K562 (cell line): Measurements from ENCODE around the gene C1orf105.

Experiments
- JUN ChIP-seq, 2 experiments: sonication (generic) in 1 of 2; formaldehyde crosslinking in 1 of 2; IDR thresholded peaks; 2 replicates each; pipeline versions ENCODE4 v1.6.1 to v1.8.0; 2012 to 2022; ENCODE audit warnings: borderline replicate concordance in 2 of 2, mild to moderate bottlenecking in 2 of 2, improper control_type of control experiment in 1 of 2, low read depth in 1 of 2, low read length in 1 of 2, missing genetic modification reagents in 1 of 2
- KAT8 ChIP-seq: fragments of 450-650 bp; IDR thresholded peaks from 2 replicates; pipeline ENCODE4 v1.6.1; 2016; ENCODE audit warnings: low read depth, mild to moderate bottlenecking
- NRF1 ChIP-seq, 2 experiments: fragments of 450-650 bp; IDR thresholded peaks in 1 of 2; conservative IDR thresholded peaks in 1 of 2; 2 replicates each; pipeline ENCODE4 v1.6.1; 2014; ENCODE audit warnings: mild to moderate bottlenecking in 2 of 2
- POLR2AphosphoS5 ChIP-seq: IDR thresholded peaks from 2 replicates; pipeline ENCODE4 v1.6.1; 2011; ENCODE audit warnings: mild to moderate bottlenecking, low read depth, low read length, moderate library complexity; ENCODE audit not compliant: control insufficient read depth, insufficient read depth
- ZBTB33 ChIP-seq: sonication (generic); formaldehyde crosslinking; IDR thresholded peaks from 2 replicates; pipeline ENCODE4 v1.8.1; 2023; ENCODE audit warnings: mild to moderate bottlenecking, missing genetic modification reagents

GRCh38 chr1:172423336-172423735, 2.9 kb downstream of the C1orf105 start:
- TF ChIP-seq KAT8 (no peak), JUN (IDR thresholded peaks at IDR 0.05; ENCODE audit: borderline replicate concordance, low read depth, low read length) (no peak), JUN (CRISPR knock-in tag; IDR thresholded peaks at IDR 0.05; ENCODE audit: borderline replicate concordance) (no peak), ZBTB33 (no peak), POLR2AphosphoS5 (no peak), NRF1 (conservative IDR thresholded peaks at IDR 0.05 in 1 of 2, IDR thresholded peaks at IDR 0.05 in 1 of 2) (no peak)
